ENCODE measurements around the gene SLC23A2. TPM values are rescaled to one million over a fixed set of nuclear protein-coding genes. Genes with fewer than 3 reads are reported as not detected.

SLC23A2 gene
- polyA plus RNA-seq, 1 of the 3 experiments (the other 2 are of a cell fraction), result 14.0 TPM

- no peak for TF ChIP-seq CTCF (IDR thresholded peaks at IDR 0.05)
Measured at GRCh38 chr20:4853757-4854560, 147.4 kb downstream of the SLC23A2 start (continued).

DNA sequence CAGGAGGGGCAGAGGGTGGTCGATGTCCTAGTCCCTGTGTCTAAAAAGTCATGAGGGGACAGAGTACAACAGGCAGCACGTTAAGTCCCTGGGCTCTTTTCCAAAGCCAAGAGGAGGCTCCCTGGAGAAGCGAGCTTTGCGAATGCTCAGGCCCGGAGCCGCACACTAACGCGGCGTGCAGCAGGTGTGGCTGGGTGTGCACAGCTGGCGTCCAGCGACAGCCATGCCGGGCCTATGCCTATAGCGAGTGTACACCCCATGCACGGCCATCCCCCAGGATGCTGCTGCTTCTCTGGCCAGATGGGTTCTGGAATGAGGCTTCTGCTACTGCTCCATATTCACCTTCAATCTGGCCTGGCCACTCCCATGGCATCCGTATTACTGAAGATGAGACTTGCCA is 148.3 kb downstream of the SLC23A2 start:
- Histone ChIP-seq H3K9ac (no peak overlapping the region), H3K4me3 (ENCODE audit: low read depth in 2 of 2, low read length in 1 of 2) (no peak overlapping the region), H2AFZ (ENCODE audit: low read depth) (no peak overlapping the region), H3K9me3 (no peaks in the 10 kb centered on the region), H3K27ac (ENCODE audit: low read depth in 2 of 2, low read length in 1 of 2) (no peak overlapping the region), H4K20me1 (ENCODE audit: insufficient read depth) (no peaks in the 10 kb centered on the region), H3K4me2 (no peak overlapping the region), H3K36me3 (replicated peaks in 1 of 2; ENCODE audit: control insufficient read depth in 1 of 2, insufficient read depth in 2 of 2, low read length in 1 of 2) (peaks cover 0 to 7% of the 10 kb centered on the region in 2 experiments), H3K9me2 (no peaks in the 10 kb centered on the region), H3K79me2 (ENCODE audit: insufficient read depth) (no peaks in the 10 kb centered on the region), H3K4me1 (ENCODE audit: control insufficient read depth in 1 of 2, insufficient read depth in 2 of 2, low read depth in 1 of 2, low read length in 1 of 2) (no peaks in the 10 kb centered on the region), H3F3A (replicated peaks; ENCODE audit: insufficient read depth) (no peaks in the 10 kb centered on the region), H3K27me3 (ENCODE audit: insufficient read depth) (no peaks in the 10 kb centered on the region)
- CTCF ChIA-PET, result no interaction called here
- TF ChIP-seq EZH2phosphoT487 (IDR thresholded peaks at IDR 0.05; ENCODE audit: borderline replicate concordance, low read depth), result no peak
- TF ChIP-seq, protein P1, sequence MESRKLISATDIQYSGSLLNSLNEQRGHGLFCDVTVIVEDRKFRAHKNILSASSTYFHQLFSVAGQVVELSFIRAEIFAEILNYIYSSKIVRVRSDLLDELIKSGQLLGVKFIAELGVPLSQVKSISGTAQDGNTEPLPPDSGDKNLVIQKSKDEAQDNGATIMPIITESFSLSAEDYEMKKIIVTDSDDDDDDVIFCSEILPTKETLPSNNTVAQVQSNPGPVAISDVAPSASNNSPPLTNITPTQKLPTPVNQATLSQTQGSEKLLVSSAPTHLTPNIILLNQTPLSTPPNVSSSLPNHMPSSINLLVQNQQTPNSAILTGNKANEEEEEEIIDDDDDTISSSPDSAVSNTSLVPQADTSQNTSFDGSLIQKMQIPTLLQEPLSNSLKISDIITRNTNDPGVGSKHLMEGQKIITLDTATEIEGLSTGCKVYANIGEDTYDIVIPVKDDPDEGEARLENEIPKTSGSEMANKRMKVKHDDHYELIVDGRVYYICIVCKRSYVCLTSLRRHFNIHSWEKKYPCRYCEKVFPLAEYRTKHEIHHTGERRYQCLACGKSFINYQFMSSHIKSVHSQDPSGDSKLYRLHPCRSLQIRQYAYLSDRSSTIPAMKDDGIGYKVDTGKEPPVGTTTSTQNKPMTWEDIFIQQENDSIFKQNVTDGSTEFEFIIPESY (IDR thresholded peaks at IDR 0.05; ENCODE audit: borderline replicate concordance, low read depth), result no peak
- TF ChIP-seq, protein P2, sequence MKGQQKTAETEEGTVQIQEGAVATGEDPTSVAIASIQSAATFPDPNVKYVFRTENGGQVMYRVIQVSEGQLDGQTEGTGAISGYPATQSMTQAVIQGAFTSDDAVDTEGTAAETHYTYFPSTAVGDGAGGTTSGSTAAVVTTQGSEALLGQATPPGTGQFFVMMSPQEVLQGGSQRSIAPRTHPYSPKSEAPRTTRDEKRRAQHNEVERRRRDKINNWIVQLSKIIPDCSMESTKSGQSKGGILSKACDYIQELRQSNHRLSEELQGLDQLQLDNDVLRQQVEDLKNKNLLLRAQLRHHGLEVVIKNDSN (IDR thresholded peaks at IDR 0.05; ENCODE audit: borderline replicate concordance, low read depth), result no peak
- no peak for TF ChIP-seq MAX (IDR thresholded peaks at IDR 0.05; ENCODE audit: low read depth)
- no peak for TF ChIP-seq TCF12 (IDR thresholded peaks at IDR 0.05)
- no peak for TF ChIP-seq TAF1 (IDR thresholded peaks at IDR 0.05; ENCODE audit: borderline replicate concordance, low read depth, low read length)
- TF ChIP-seq MEF2A (IDR thresholded peaks at IDR 0.05; ENCODE audit: borderline replicate concordance, low read depth), result no peak
- no peak for DNase-seq
- WGBS (ENCODE audit: low lambda C conversion rate), result 99% methylated on average over 14 of the region's 15 CpGs
- POLR2A ChIA-PET, result no interaction called here

DNA sequence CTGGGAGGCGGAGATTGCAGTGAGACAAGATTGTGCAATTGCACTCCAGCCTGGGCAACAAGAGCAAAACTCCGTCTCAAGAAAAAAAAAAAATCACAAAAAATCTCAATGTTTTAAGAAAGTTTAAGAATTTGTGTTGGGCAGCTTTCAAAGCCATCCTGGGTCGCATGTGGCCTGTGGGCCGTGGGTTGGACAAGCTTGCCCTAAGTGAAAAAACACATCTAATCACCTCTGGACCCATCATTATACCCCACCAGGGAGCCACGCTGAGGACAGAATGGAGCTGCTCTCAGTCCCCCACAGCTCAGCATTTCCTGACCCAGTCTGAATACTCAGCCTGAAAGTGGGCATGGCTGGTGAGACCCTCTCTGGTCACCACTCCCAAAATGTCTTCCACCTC is 150.3 kb downstream of the SLC23A2 start:
- Histone ChIP-seq H3K79me2 (ENCODE audit: insufficient read depth) (no peaks in the 10 kb centered on the region), H3K9me2 (no peaks in the 10 kb centered on the region), H3F3A (replicated peaks; ENCODE audit: insufficient read depth) (no peaks in the 10 kb centered on the region), H3K9ac (no peak overlapping the region), H3K27me3 (ENCODE audit: insufficient read depth) (no peaks in the 10 kb centered on the region), H3K36me3 (replicated peaks in 1 of 2; ENCODE audit: control insufficient read depth in 1 of 2, insufficient read depth in 2 of 2, low read length in 1 of 2) (peaks cover 0 to 2% of the 10 kb centered on the region in 2 experiments), H3K4me1 (ENCODE audit: control insufficient read depth in 1 of 2, insufficient read depth in 2 of 2, low read depth in 1 of 2, low read length in 1 of 2) (no peaks in the 10 kb centered on the region), H3K9me3 (no peaks in the 10 kb centered on the region), H4K20me1 (ENCODE audit: insufficient read depth) (no peaks in the 10 kb centered on the region), H3K27ac (ENCODE audit: low read depth in 2 of 2, low read length in 1 of 2) (no peak overlapping the region), H3K4me2 (no peak overlapping the region), H3K4me3 (ENCODE audit: low read depth in 2 of 2, low read length in 1 of 2) (no peak overlapping the region), H2AFZ (ENCODE audit: low read depth) (no peak overlapping the region)
- ChIA-PET POLR2A (no interaction called here), CTCF (no interaction called here)
- 92% methylated on average over 5 of the region's 5 CpGs for WGBS (ENCODE audit: low lambda C conversion rate)
- DNase-seq, result no peak
- TF ChIP-seq GATA2 (CRISPR knock-in tag; IDR thresholded peaks at IDR 0.05) (no peak), ELF1 (IDR thresholded peaks at IDR 0.05) (no peak), EP300 (IDR thresholded peaks at IDR 0.05; ENCODE audit: borderline replicate concordance in 1 of 2, low read depth in 1 of 2, low read length in 1 of 2) (no peak), RFX5 (IDR thresholded peaks at IDR 0.05; ENCODE audit: low read length) (no peak), NFIC (IDR thresholded peaks at IDR 0.05; ENCODE audit: borderline replicate concordance) (no peak), MXI1 (IDR thresholded peaks at IDR 0.05; ENCODE audit: low read depth, low read length) (no peak), CTCF (IDR thresholded peaks at IDR 0.05) (no peak)
